HG03521 (cell line): ENCODE results near the gene EIF4G3.

Source experiments
- ATAC-seq: cut with Tn5 transposase; IDR thresholded peaks from one replicate; pipeline ENCODE4 v1.9.1; 2021; ENCODE audit warnings: mild to moderate bottlenecking, moderate library complexity; ENCODE audit not compliant: unreplicated experiment

EIF4G3 gene

GRCh38 chr1:21000245-21000594 is 176.5 kb downstream of the EIF4G3 start:
- ATAC-seq = no peak

GRCh38 chr1:20999525-21000244 is 177.0 kb downstream of the EIF4G3 start:
- no peak for ATAC-seq

- no peak for ATAC-seq
These were observed 177.9 kb downstream of the EIF4G3 start for GRCh38 chr1:20998826-20999225.

GRCh38 chr1:20997602-20998224 is 179.0 kb downstream of the EIF4G3 start:
- ATAC-seq = no peak

GRCh38 chr1:20996554-20996953 is 180.1 kb downstream of the EIF4G3 start:
- no peak for ATAC-seq

- ATAC-seq = no peak
These were observed 182.8 kb downstream of the EIF4G3 start for GRCh38 chr1:20993716-20994575.

GRCh38 chr1:20992322-20993056 is 184.2 kb downstream of the EIF4G3 start:
- no peak for ATAC-seq

- ATAC-seq = no peak
These were observed 187.8 kb downstream of the EIF4G3 start for GRCh38 chr1:20988943-20989342.

- no peak for ATAC-seq
These were observed 188.6 kb downstream of the EIF4G3 start for GRCh38 chr1:20987831-20988825.

- no peak for ATAC-seq
These were observed 193.3 kb downstream of the EIF4G3 start for GRCh38 chr1:20983297-20983889.

- ATAC-seq = no peak
These were observed 194.4 kb downstream of the EIF4G3 start for GRCh38 chr1:20982316-20982715.

GRCh38 chr1:20981915-20982314 is 194.8 kb downstream of the EIF4G3 start:
- ATAC-seq = no peak

- no peak for ATAC-seq
These were observed 196.6 kb downstream of the EIF4G3 start for GRCh38 chr1:20980051-20980450.

GRCh38 chr1:20978413-20978812 is 198.3 kb downstream of the EIF4G3 start:
- ATAC-seq = no peak

- no peak for ATAC-seq
These were observed 201.0 kb downstream of the EIF4G3 start for GRCh38 chr1:20975668-20976067.

GRCh38 chr1:20974951-20975350 is 201.7 kb downstream of the EIF4G3 start:
- ATAC-seq = no peak

GRCh38 chr1:20974069-20974468 is 202.6 kb downstream of the EIF4G3 start:
- ATAC-seq = no peak

- no peak for ATAC-seq
These were observed 203.8 kb downstream of the EIF4G3 start for GRCh38 chr1:20972855-20973254.
